Hair follicle dermal papilla cell (primary cell): ENCODE results near the gene SKIL. TPM values are rescaled to one million over a fixed set of nuclear protein-coding genes. Genes with fewer than 3 reads are reported as not detected.

Experiments
- total RNA-seq: library from RNA; depleted of rRNA; stranded (reverse); fragments of >200 nt; gene quantifications from 2 replicates; pipeline ENCODE4 v1.2.3, GENCODE V29; 2012

The SKIL gene, protein sequence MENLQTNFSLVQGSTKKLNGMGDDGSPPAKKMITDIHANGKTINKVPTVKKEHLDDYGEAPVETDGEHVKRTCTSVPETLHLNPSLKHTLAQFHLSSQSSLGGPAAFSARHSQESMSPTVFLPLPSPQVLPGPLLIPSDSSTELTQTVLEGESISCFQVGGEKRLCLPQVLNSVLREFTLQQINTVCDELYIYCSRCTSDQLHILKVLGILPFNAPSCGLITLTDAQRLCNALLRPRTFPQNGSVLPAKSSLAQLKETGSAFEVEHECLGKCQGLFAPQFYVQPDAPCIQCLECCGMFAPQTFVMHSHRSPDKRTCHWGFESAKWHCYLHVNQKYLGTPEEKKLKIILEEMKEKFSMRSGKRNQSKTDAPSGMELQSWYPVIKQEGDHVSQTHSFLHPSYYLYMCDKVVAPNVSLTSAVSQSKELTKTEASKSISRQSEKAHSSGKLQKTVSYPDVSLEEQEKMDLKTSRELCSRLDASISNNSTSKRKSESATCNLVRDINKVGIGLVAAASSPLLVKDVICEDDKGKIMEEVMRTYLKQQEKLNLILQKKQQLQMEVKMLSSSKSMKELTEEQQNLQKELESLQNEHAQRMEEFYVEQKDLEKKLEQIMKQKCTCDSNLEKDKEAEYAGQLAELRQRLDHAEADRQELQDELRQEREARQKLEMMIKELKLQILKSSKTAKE
- total RNA-seq, result 49.4 and 57.4 TPM in 2 replicates

DNA sequence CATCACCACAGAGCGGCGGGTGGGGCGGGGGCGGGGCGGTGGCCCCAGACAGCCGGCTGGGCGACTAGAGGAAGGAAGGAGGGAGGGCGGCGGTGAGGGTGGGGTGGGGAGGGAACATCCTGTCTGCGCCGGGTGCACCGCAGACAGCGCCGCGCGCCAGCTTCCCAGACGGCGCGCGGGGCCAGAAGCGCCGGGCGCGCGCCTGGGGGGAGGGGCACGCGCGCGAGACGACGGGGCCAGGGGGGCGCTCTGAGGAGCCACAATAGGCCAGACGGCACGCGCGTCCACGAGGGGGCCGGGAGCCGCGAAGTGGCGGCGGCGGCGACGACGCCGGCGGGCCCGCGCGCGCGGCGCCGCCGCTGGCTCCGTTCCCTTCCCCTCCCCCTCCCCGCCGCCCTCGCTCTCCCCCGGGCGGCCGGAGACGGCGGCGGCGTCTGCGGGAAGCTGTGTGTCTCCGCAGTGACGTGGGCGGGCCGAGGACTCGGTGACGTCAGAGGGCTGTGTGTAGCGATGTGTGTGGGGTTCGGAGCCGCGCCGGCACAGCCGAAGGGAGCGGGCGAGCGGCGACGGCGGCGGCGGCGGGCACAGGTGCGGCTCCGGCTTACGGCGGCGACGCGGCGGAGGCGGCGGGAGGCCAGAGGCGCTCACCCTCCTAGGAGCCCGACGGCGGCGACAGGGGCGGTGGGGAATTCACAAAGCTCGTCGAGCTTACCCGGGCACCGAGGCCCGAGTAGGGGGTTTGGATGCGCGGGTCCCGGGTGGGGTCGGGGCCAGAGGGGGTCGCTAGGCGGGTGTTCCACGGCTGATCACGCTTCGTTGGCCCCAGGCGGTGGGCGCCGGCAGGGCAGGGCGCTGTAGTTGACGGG lies at the start of gene SKIL:
Gene SKIL, plus strand, starts transcription at position 540 of the 866 bp plus-strand sequence. CDS start 2,617 bp downstream, outside the sequence.

DNA sequence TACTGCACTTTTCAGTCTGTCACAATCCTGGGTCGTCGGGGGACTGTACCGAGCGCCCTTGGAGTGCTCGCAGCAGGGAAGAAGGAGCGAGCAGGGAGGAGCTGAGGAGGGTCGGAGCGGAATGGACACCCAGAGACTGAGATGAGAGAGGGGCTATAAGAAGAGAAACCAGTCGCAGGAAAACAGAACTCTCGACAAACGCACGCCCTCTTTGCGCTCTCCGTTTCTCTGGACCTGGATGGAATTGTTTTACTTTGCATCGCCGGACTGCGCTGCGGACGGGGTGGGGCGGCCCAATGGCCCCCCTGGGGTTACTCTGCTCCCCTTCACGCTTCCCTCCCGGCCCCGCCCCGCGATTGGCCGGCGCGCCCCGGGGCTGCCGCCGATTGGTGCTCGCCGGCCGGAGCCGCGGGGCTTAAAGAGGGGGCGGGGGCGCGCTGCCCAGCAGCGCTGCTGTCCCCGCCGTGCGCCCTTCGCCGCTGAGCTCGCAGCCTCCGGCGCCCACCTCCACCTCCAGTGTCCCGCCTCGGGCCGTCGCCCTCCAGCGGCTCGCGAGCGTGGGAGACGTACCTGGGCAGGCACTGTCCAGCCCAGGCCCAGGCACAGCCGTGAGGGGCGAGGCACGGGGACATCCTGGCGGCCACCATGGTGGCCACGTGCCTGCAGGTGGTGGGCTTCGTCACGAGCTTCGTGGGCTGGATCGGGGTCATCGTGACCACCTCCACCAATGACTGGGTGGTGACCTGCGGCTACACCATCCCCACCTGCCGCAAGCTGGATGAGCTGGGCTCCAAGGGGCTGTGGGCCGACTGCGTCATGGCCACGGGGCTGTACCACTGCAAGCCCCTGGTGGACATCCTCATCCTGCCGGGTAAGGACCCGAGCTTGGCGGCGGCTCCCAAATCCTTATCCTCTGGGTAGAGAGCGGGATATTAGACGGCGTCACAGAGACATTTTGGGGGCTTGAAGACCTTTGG lies 61.2 kb downstream of the SKIL start, which contains the start of gene CLDN11:
Gene CLDN11, plus strand, starts transcription at position 447 of the 977 bp plus-strand sequence. Its CDS starts 199 bp downstream, at position 646.

Other genes starting within 250 kb of the SKIL start
- 38.3 and 48.4 TPM in 2 replicates for gene PHC3, start 176.0 kb upstream of the SKIL start, total RNA-seq
- 49.1 and 55.3 TPM in 2 replicates for gene PRKCI, start 135.3 kb upstream of the SKIL start, total RNA-seq
- 290 and 368 TPM in 2 replicates for gene CLDN11, start 61.2 kb downstream of the SKIL start, total RNA-seq
- gene SLC7A14, start 228.4 kb downstream of the SKIL start, total RNA-seq, result 3.6 and 4.4 TPM in 2 replicates